ENCODE measurements around the gene YWHAG.
"Not testable (repeated sequence)": the region's sequence is repeated elsewhere in the genome, so short reads cannot be mapped to it uniquely, and the experiment has no call there.

Gene YWHAG

GRCh38 chr7:76346778-76347177, 12.0 kb downstream of the YWHAG start:
- DNase-seq (ENCODE audit: low read depth), result no peak

- DNase-seq (ENCODE audit: low read depth), result no peak
These were observed 12.7 kb downstream of the YWHAG start for GRCh38 chr7:76346097-76346496.

GRCh38 chr7:76343931-76344321, 14.9 kb downstream of the YWHAG start:
- DNase-seq (ENCODE audit: low read depth), result no peak

GRCh38 chr7:76343294-76343930, 15.4 kb downstream of the YWHAG start:
- no peak for DNase-seq (ENCODE audit: low read depth)

GRCh38 chr7:76342222-76342621, 16.6 kb downstream of the YWHAG start:
- DNase-seq (ENCODE audit: low read depth), result no peak

GRCh38 chr7:76340617-76341131, 18.1 kb downstream of the YWHAG start:
- DNase-seq (ENCODE audit: low read depth), result peak; percentile 86

GRCh38 chr7:76338298-76339084, 20.3 kb downstream of the YWHAG start:
- DNase-seq (ENCODE audit: low read depth), result no peak

GRCh38 chr7:76337147-76337546, 21.6 kb downstream of the YWHAG start:
- no peak for DNase-seq (ENCODE audit: low read depth)

- no peak for DNase-seq (ENCODE audit: low read depth)
These were observed 22.7 kb downstream of the YWHAG start for GRCh38 chr7:76336094-76336493.

GRCh38 chr7:76335417-76335816, 23.4 kb downstream of the YWHAG start:
- not testable (repeated sequence) for DNase-seq (ENCODE audit: low read depth)

- DNase-seq (ENCODE audit: low read depth), result no peak
These were observed 24.3 kb downstream of the YWHAG start for GRCh38 chr7:76334320-76334967.

- DNase-seq (ENCODE audit: low read depth), result no peak
These were observed 25.2 kb downstream of the YWHAG start for GRCh38 chr7:76333511-76334101.

GRCh38 chr7:76332078-76332477, 26.7 kb downstream of the YWHAG start:
- no peak for DNase-seq (ENCODE audit: low read depth)

- no peak for DNase-seq (ENCODE audit: low read depth)
These were observed 28.1 kb downstream of the YWHAG start for GRCh38 chr7:76330673-76331072.

GRCh38 chr7:76330261-76330660, 28.5 kb downstream of the YWHAG start:
- DNase-seq (ENCODE audit: low read depth), result no peak

GRCh38 chr7:76329479-76329878, 29.3 kb downstream of the YWHAG start:
- DNase-seq (ENCODE audit: low read depth), result no peak

- DNase-seq (ENCODE audit: low read depth), result no peak
These were observed 30.4 kb downstream of the YWHAG start for GRCh38 chr7:76328389-76328788.

GRCh38 chr7:76327610-76328009, 31.2 kb downstream of the YWHAG start:
- no peak for DNase-seq (ENCODE audit: low read depth)

- DNase-seq (ENCODE audit: low read depth), result no peak
These were observed 32.1 kb downstream of the YWHAG start for GRCh38 chr7:76326646-76327233.

GRCh38 chr7:76325811-76326210, 33.0 kb downstream of the YWHAG start:
- DNase-seq (ENCODE audit: low read depth), result no peak

GRCh38 chr7:76325092-76325491, 33.7 kb downstream of the YWHAG start:
- DNase-seq (ENCODE audit: low read depth), result no peak
